GM18498 (cell line): ENCODE results near the gene MBNL2.

Experiments used
- ATAC-seq: cut with Tn5 transposase; IDR thresholded peaks from one replicate; pipeline ENCODE4 v1.9.1; 2021; ENCODE audit warnings: mild to moderate bottlenecking, moderate library complexity; ENCODE audit not compliant: unreplicated experiment

MBNL2 gene

GRCh38 chr13:97434397-97435201 lies 212.5 kb downstream of the MBNL2 start:
- ATAC-seq = peak; percentile 6

GRCh38 chr13:97435323-97435722 lies 213.2 kb downstream of the MBNL2 start:
- no peak for ATAC-seq

GRCh38 chr13:97435794-97436193 lies 213.7 kb downstream of the MBNL2 start:
- no peak for ATAC-seq

- no peak for ATAC-seq
Measured at GRCh38 chr13:97436845-97437244, 214.7 kb downstream of the MBNL2 start.

GRCh38 chr13:97437729-97438128 lies 215.6 kb downstream of the MBNL2 start:
- no peak for ATAC-seq

GRCh38 chr13:97438856-97439595 lies 216.9 kb downstream of the MBNL2 start:
- no peak for ATAC-seq

GRCh38 chr13:97440598-97441170 lies 218.6 kb downstream of the MBNL2 start:
- no peak for ATAC-seq

GRCh38 chr13:97441368-97441767 lies 219.2 kb downstream of the MBNL2 start:
- peak; percentile 49 for ATAC-seq
